ENCODE results near the gene RPS6KA5. TPM values are rescaled to one million over a fixed set of nuclear protein-coding genes. Genes with fewer than 3 reads are reported as not detected.

Gene RPS6KA5
- total RNA-seq, 1 experiment from 2014 or later: 3.8 TPM

DNA sequence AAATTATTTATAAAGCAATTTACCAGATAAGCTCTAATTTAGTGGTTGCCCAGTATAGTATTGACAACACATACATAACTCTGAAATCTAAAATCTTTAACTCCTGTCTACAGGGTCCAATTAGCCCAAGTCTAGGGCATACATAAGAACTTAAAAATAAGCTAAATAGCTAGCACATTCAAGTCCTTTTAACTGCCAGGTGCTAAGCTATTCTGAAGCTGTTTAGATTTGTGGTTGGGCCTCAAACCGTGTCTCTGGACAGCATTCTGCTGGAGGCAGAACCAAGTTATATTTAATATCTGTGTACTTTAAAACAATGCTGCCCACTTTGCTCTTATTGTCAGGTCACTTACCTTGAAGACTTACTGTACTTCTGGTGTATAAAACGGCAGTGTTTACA lies 19.0 kb downstream of the RPS6KA5 start:
- Histone ChIP-seq H3K4me2 (ENCODE audit: insufficient read depth, insufficient read length, low read length) (no peak overlapping the region), H4K5ac (ENCODE audit: insufficient read length, low read depth, low read length) (no peak overlapping the region), H3K23ac (ENCODE audit: insufficient read length, low read depth, low read length) (no peak overlapping the region), H2AK5ac (ENCODE audit: insufficient read length, low read length) (no peak overlapping the region), H3K27ac (ENCODE audit: insufficient read length, low read depth, low read length) (no peak overlapping the region), H3K4me1 (ENCODE audit: insufficient read depth, low read length) (no peaks in the 10 kb centered on the region), H4K8ac (replicated peaks; ENCODE audit: insufficient read length, low read depth, low read length) (no peak overlapping the region), H4K91ac (ENCODE audit: insufficient read length, low read depth, low read length) (no peak overlapping the region), H3K14ac (ENCODE audit: insufficient read depth, low read length) (no peak overlapping the region), H3K79me1 (ENCODE audit: insufficient read depth, low read depth, low read length, poor library complexity, severe bottlenecking) (no peaks in the 10 kb centered on the region), H3K56ac (ENCODE audit: insufficient read length, low read depth, low read length) (no peak overlapping the region), H3K27me3 (ENCODE audit: insufficient read depth, low read length) (no peaks in the 10 kb centered on the region), H3K9ac (ENCODE audit: extremely low read depth, insufficient read length, low read length) (no peak overlapping the region), H3T11ph (ENCODE audit: low read length) (no peak overlapping the region), H3K18ac (ENCODE audit: insufficient read length, low read depth, low read length) (no peak overlapping the region), H2BK15ac (ENCODE audit: low read depth, low read length) (no peak overlapping the region), H3K9me3 (ENCODE audit: control insufficient read depth, low read depth, low read length) (no peaks in the 10 kb centered on the region), H4K20me1 (ENCODE audit: control insufficient read depth, insufficient read depth, insufficient read length) (no peaks in the 10 kb centered on the region), H2BK120ac (ENCODE audit: low read depth, low read length, poor library complexity, severe bottlenecking) (no peak overlapping the region), H2AFZ (ENCODE audit: low read length) (no peak overlapping the region), H2BK20ac (ENCODE audit: low read depth, low read length, poor library complexity, severe bottlenecking) (no peak overlapping the region), H3K79me2 (ENCODE audit: insufficient read depth, low read length) (no peaks in the 10 kb centered on the region), H2BK12ac (ENCODE audit: insufficient read length, low read depth, low read length) (no peak overlapping the region), H2BK5ac (ENCODE audit: insufficient read length, low read length) (no peak overlapping the region), H3K4ac (ENCODE audit: low read depth, low read length) (no peak overlapping the region), H3K23me2 (ENCODE audit: insufficient read length, low read depth, low read length, poor library complexity, severe bottlenecking) (no peaks in the 10 kb centered on the region)
- H3K27me3 Mint-ChIP-seq (ENCODE audit: low read depth): no peaks in the 10 kb centered on the region; the same call in 1 of the 2 replicates
- H3K9me3 Mint-ChIP-seq: no peaks in the 10 kb centered on the region
- peaks cover 0 to under 1% of the 10 kb centered on the region in 2 experiments; a peak in 1 of 4 replicates for H3K4me1 Mint-ChIP-seq
- H3K4me3 Mint-ChIP-seq: no peak overlapping the region
- DNase-seq: no peak
- H3K27ac Mint-ChIP-seq: no peak overlapping the region
- WGBS (ENCODE audit: extremely low coverage, insufficient read length, low lambda C conversion rate): no CpG with 5 or more reads among the region's 2 CpGs
- no peaks in the 10 kb centered on the region; a peak in 1 of 7 replicates for H3K36me3 Mint-ChIP-seq (ENCODE audit: insufficient read depth in 1 of 3, low read depth in 3 of 3)
- no peak for TF ChIP-seq CTCF (conservative IDR thresholded peaks at IDR 0.05)
